ENCODE results near the gene RGS18.

RGS18 gene

GRCh38 chr1:192140382-192140781 is 17.9 kb upstream of the RGS18 start:
- Histone ChIP-seq H3K36me3 (no peaks in the 10 kb centered on the region), H3K27ac (no peak overlapping the region), H3K4me1 (no peaks in the 10 kb centered on the region), H3K27me3 (no peaks in the 10 kb centered on the region), H3K9me3 (no peaks in the 10 kb centered on the region), H3K4me3 (no peak overlapping the region)
- intact Hi-C loops (cut with DNase I; ENCODE audit: low total_unique reads), result no loop called here
- no peak for DNase-seq
- TF ChIP-seq, protein P1, sequence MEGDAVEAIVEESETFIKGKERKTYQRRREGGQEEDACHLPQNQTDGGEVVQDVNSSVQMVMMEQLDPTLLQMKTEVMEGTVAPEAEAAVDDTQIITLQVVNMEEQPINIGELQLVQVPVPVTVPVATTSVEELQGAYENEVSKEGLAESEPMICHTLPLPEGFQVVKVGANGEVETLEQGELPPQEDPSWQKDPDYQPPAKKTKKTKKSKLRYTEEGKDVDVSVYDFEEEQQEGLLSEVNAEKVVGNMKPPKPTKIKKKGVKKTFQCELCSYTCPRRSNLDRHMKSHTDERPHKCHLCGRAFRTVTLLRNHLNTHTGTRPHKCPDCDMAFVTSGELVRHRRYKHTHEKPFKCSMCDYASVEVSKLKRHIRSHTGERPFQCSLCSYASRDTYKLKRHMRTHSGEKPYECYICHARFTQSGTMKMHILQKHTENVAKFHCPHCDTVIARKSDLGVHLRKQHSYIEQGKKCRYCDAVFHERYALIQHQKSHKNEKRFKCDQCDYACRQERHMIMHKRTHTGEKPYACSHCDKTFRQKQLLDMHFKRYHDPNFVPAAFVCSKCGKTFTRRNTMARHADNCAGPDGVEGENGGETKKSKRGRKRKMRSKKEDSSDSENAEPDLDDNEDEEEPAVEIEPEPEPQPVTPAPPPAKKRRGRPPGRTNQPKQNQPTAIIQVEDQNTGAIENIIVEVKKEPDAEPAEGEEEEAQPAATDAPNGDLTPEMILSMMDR (IDR thresholded peaks at IDR 0.05), result no peak

DNA sequence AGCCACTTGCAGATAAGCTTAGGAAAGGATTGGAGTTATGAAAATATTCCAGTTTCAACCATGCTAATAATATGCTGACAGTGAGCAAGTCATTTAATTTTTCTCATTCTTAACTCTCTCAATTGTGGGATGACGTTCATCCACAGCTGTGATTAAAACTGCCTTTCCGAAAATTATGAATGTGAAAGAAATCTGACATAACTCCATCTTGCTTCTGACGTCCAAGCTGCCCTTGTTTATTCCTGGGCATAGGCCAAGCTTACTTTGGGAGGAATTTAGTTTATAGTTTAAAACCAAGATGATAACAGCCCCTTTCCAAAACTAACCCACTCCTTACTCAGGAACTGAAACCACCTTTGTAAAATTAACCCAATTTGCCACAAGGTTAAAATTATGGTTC is 11.0 kb upstream of the RGS18 start:
- intact Hi-C loops (cut with DNase I; ENCODE audit: low total_unique reads), result no loop called here
- Histone ChIP-seq H3K4me1 (no peaks in the 10 kb centered on the region), H3K4me3 (no peak overlapping the region), H3K27me3 (no peaks in the 10 kb centered on the region), H3K9me3 (no peaks in the 10 kb centered on the region), H3K27ac (no peak overlapping the region), H3K36me3 (no peaks in the 10 kb centered on the region)
- DNase-seq, result no peak
- TF ChIP-seq, protein P1 (IDR thresholded peaks at IDR 0.05), result no peak

DNA sequence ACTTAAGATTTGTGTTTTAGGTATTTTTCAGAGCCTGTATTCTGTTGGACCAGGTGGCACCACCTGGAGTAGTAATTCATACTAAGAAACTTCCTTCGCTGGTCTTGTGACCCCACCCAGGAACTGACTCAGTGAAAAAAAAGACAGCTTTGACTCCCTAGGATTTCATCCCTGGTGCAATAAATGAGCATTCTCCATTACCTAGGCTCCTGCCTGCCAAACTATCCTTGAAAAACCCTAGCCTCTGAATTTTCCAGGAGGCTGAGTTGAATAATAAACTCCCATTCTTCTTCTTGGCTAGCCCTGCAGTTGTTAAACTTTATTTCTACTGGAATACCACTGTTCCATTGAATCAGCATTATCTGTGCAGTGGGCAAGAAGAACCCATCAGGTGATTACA is 10.6 kb upstream of the RGS18 start:
- no peak overlapping the region for H3K4me3 ChIP-seq
- H3K27ac ChIP-seq, result no peak overlapping the region
- no peaks in the 10 kb centered on the region for H3K27me3 ChIP-seq
- H3K9me3 ChIP-seq, result no peaks in the 10 kb centered on the region
- TF ChIP-seq, protein P1 (IDR thresholded peaks at IDR 0.05), result no peak
- H3K36me3 ChIP-seq, result no peaks in the 10 kb centered on the region
- no peak for DNase-seq
- H3K4me1 ChIP-seq, result no peaks in the 10 kb centered on the region
- intact Hi-C loops (cut with DNase I; ENCODE audit: low total_unique reads), result no loop called here

DNA sequence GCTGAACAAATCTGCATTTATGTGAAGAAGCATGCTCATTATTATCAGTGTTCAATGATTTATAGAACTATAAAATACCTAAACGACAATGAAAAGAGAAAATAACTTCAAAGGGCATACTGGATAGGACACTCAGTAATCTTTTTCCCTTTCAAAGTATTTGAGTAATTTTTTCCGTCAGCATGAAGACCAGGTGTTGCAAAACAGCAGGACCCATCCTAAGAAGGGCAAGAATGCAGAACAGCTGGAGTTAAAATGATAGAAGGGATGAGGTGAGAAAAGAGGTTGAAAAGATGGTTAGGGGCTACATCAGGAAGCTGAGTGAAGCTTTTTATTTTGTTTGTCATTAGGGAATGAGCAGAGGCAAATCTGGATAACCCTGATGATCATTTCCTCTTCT is 7.1 kb upstream of the RGS18 start:
- H3K4me3 ChIP-seq, result no peak overlapping the region
- H3K27me3 ChIP-seq, result no peaks in the 10 kb centered on the region
- no peak overlapping the region for H3K27ac ChIP-seq
- H3K36me3 ChIP-seq, result no peaks in the 10 kb centered on the region
- intact Hi-C loops (cut with DNase I; ENCODE audit: low total_unique reads), result no loop called here
- no peaks in the 10 kb centered on the region for H3K9me3 ChIP-seq
- no peaks in the 10 kb centered on the region for H3K4me1 ChIP-seq
- TF ChIP-seq, protein P1 (IDR thresholded peaks at IDR 0.05), result no peak
- DNase-seq, result no peak

- TF ChIP-seq, protein P1 (IDR thresholded peaks at IDR 0.05), result no peak
- Histone ChIP-seq H3K27me3 (no peaks in the 10 kb centered on the region), H3K27ac (no peak overlapping the region), H3K4me1 (no peaks in the 10 kb centered on the region), H3K36me3 (no peaks in the 10 kb centered on the region), H3K9me3 (no peaks in the 10 kb centered on the region), H3K4me3 (no peak overlapping the region)
- no peak for DNase-seq
- intact Hi-C loops (cut with DNase I; ENCODE audit: low total_unique reads), result no loop called here
Measured at GRCh38 chr1:192153276-192153675, 5.0 kb upstream of the RGS18 start.

DNA sequence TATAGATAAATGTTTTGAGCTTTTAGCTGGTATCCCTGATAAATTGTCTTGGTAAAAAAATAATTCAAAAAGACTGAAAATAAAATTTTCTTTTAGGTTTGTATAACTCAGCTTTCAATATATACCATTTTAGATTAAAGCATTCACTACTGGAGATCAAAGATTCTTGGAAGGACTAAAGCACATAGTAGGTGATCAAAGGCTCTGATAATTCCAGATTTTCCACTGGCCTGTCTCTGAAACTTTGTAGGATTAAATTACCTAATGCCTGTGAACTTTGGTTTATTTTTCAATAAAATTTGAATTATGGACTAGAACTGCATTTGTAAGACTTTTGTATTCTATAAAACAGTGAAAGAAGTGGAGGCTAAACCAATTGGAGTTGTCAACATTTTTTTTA is 1.2 kb upstream of the RGS18 start:
- TF ChIP-seq, protein P1 (IDR thresholded peaks at IDR 0.05), result no peak
- Histone ChIP-seq H3K9me3 (no peaks in the 10 kb centered on the region), H3K27ac (no peak overlapping the region), H3K4me1 (no peaks in the 10 kb centered on the region), H3K36me3 (no peaks in the 10 kb centered on the region), H3K27me3 (no peaks in the 10 kb centered on the region), H3K4me3 (no peak overlapping the region)
- no peak for DNase-seq
- intact Hi-C loops (cut with DNase I; ENCODE audit: low total_unique reads), result no loop called here

Data from tibial artery (tissue), 4 donors.